HG02642 (cell line): ENCODE results near the gene DCX.

Experiments
- ATAC-seq: cut with Tn5 transposase; IDR thresholded peaks from one replicate; pipeline ENCODE4 v1.9.1; 2021; ENCODE audit warnings: mild to moderate bottlenecking; ENCODE audit not compliant: unreplicated experiment, poor library complexity

DCX gene

GRCh38 chrX:111411983-111412382 is at the start of gene DCX:
DCX (minus strand) TSS chrX:111412192; CDS start chrX:111410398, 1,794 bp downstream.
- no peak for ATAC-seq

- ATAC-seq: no peak
Measured at GRCh38 chrX:111460607-111461006, 48.6 kb upstream of the DCX start.

GRCh38 chrX:111447298-111447697 is 35.3 kb upstream of the DCX start:
- ATAC-seq: peak; percentile 64

- no peak for ATAC-seq
Measured at GRCh38 chrX:111445485-111445884, 33.5 kb upstream of the DCX start.

GRCh38 chrX:111444881-111445280 is 32.9 kb upstream of the DCX start:
- ATAC-seq: no peak

- no peak for ATAC-seq
Measured at GRCh38 chrX:111443946-111444345, 32.0 kb upstream of the DCX start.

GRCh38 chrX:111442791-111443190 is 30.8 kb upstream of the DCX start:
- ATAC-seq: no peak

GRCh38 chrX:111435469-111435868 is 23.5 kb upstream of the DCX start:
- no peak for ATAC-seq

GRCh38 chrX:111431001-111431400 is 19.0 kb upstream of the DCX start:
- no peak for ATAC-seq

- ATAC-seq: no peak
Measured at GRCh38 chrX:111411557-111411956, 435 bp downstream of the DCX start.

GRCh38 chrX:111410590-111411078 is 1.4 kb downstream of the DCX start:
- ATAC-seq: no peak

- no peak for ATAC-seq
Measured at GRCh38 chrX:111409326-111409725, 2.7 kb downstream of the DCX start.

GRCh38 chrX:111407948-111408347 is 4.0 kb downstream of the DCX start:
- no peak for ATAC-seq

GRCh38 chrX:111402344-111402743 is 9.6 kb downstream of the DCX start:
- no peak for ATAC-seq

- no peak for ATAC-seq
Measured at GRCh38 chrX:111395149-111395548, 16.8 kb downstream of the DCX start.

- no peak for ATAC-seq
Measured at GRCh38 chrX:111394569-111394968, 17.4 kb downstream of the DCX start.

GRCh38 chrX:111387470-111388070 is 24.4 kb downstream of the DCX start:
- no peak for ATAC-seq

- no peak for ATAC-seq
Measured at GRCh38 chrX:111386615-111387233, 25.3 kb downstream of the DCX start.

- ATAC-seq: no peak
Measured at GRCh38 chrX:111386077-111386476, 25.9 kb downstream of the DCX start.

GRCh38 chrX:111382277-111382676 is 29.7 kb downstream of the DCX start:
- ATAC-seq: no peak

- ATAC-seq: no peak
Measured at GRCh38 chrX:111376897-111377578, 35.0 kb downstream of the DCX start.

GRCh38 chrX:111376486-111376885 is 35.5 kb downstream of the DCX start:
- no peak for ATAC-seq
